AG04450 (cell line): ENCODE measurements around the gene ZNF668. TPM values are rescaled to one million over a fixed set of nuclear protein-coding genes. Genes with fewer than 3 reads are reported as not detected.

Experiments
- CTCF ChIA-PET: fragments of 300-600, 350-600 bp; formaldehyde crosslinking; extraction: SDS; loops from one replicate; lab custom pipeline; 2022; ENCODE audit warnings: antibody characterized with exemption, inconsistent platforms; lab: Charles Lee
- POLR2A ChIA-PET: fragments of 350-600 bp; formaldehyde crosslinking; extraction: SDS; loops from one replicate; lab custom pipeline; 2021; ENCODE audit warnings: antibody characterized with exemption, inconsistent platforms; lab: Yijun Ruan, JAX
- DNase-seq: peaks from one replicate; pipeline ENCODE4 v3.0.0-alpha.2; 2011; ENCODE audit warnings: low read depth, low spot score
- H3K27ac ChIP-seq: one replicate; pipeline ENCODE4 v1.5.1; 2012; ENCODE audit warnings: low read depth, low read length, control low read depth
- H3K27me3 ChIP-seq: one replicate; pipeline ENCODE4 v1.6.0; 2012; ENCODE audit warnings: low read length; ENCODE audit not compliant: control insufficient read depth, insufficient read depth
- H3K4me3 ChIP-seq: 2 replicates; pipeline ENCODE4 v1.5.1; 2011; ENCODE audit warnings: mild to moderate bottlenecking, low read depth, low read length, control low read depth
- H3K9me3 ChIP-seq: 2 replicates; pipeline ENCODE4 v1.5.1; 2012; ENCODE audit warnings: low read length; ENCODE audit not compliant: control insufficient read depth, insufficient read depth
- CTCF ChIP-seq: IDR thresholded peaks from 2 replicates; pipeline ENCODE4 v1.5.1; 2011; ENCODE audit warnings: low read depth, low read length, control low read depth, inconsistent platforms
- polyA plus RNA-seq: library from polyadenylated mRNA; depleted of rRNA; stranded (reverse); fragments of >200 nt; gene quantifications from 2 replicates; pipeline ENCODE4 v1.2.3, GENCODE V29; 2011

The ZNF668 gene
- polyA plus RNA-seq, 1 experiment: 5.9 TPM

GRCh38 chr16:31081428-31082351 is 7.7 kb upstream of the ZNF668 start:
- CTCF ChIA-PET: no interaction called here
- no peak for DNase-seq
- POLR2A ChIA-PET: interaction anchor here (0.6 kb wide), 1 partner anchor 63 kb away, joined by 3 read pairs; no protein-coding TSS in a partner anchor
- Histone ChIP-seq H3K27me3 (no peaks in the 10 kb centered on the region), H3K27ac (no peak overlapping the region), H3K9me3 (no peaks in the 10 kb centered on the region; the same call in 1 of the 2 replicates), H3K4me3 (no peak overlapping the region)
- TF ChIP-seq CTCF: no peak

DNA sequence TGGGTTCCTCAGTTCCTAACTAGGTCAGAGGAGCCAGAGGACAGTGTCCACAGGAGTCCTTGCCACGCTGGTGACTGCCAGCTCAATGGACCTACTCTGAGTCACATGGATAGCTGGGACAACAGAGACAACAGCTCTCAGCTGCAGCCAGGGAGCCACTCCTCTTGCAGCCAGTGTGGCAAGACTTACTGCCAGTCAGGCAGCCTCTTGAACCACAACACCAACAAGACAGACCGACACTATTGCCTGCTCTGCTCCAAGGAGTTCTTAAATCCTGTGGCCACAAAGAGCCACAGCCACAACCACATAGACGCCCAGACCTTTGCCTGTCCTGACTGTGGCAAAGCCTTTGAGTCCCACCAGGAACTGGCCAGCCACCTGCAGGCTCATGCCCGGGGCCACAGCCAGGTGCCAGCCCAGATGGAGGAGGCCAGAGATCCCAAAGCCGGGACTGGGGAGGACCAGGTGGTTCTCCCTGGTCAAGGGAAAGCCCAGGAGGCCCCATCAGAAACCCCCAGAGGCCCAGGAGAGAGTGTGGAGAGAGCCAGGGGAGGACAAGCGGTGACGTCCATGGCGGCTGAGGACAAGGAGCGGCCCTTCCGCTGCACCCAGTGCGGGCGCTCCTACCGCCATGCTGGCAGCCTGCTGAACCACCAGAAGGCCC is 6.8 kb upstream of the ZNF668 start:
- Histone ChIP-seq H3K4me3 (no peak overlapping the region), H3K27ac (no peak overlapping the region), H3K9me3 (no peaks in the 10 kb centered on the region; the same call in 1 of the 2 replicates), H3K27me3 (no peaks in the 10 kb centered on the region)
- ChIA-PET CTCF (no interaction called here), POLR2A (no interaction called here)
- DNase-seq: no peak
- no peak for TF ChIP-seq CTCF

- H3K4me3 ChIP-seq: no peak overlapping the region
- ChIA-PET POLR2A (no interaction called here), CTCF (no interaction called here)
- H3K9me3 ChIP-seq: no peaks in the 10 kb centered on the region; the same call in 1 of the 2 replicates
- no peak overlapping the region for H3K27ac ChIP-seq
- TF ChIP-seq CTCF: no peak
- H3K27me3 ChIP-seq: no peaks in the 10 kb centered on the region
- no peak for DNase-seq
Observed at GRCh38 chr16:31080035-31080629, 6.1 kb upstream of the ZNF668 start.

GRCh38 chr16:31079342-31079944 is 5.4 kb upstream of the ZNF668 start:
- H3K4me3 ChIP-seq: no peak overlapping the region
- no peaks in the 10 kb centered on the region for H3K27me3 ChIP-seq
- ChIA-PET CTCF (no interaction called here), POLR2A (no interaction called here)
- DNase-seq: no peak
- TF ChIP-seq CTCF: no peak
- no peak overlapping the region for H3K27ac ChIP-seq
- H3K9me3 ChIP-seq: peaks cover 2% of the 10 kb centered on the region; the same call in 1 of the 2 replicates
